Stimulated activated CD8-positive, alpha-beta memory T cell treated with anti-CD3 and anti-CD28 coated beads, Interleukin-7, amount 100 ng/mL, for 4 hours (primary cell): ENCODE measurements around the gene TOMM7.
"Not testable (repeated sequence)": the region's sequence is repeated elsewhere in the genome, so short reads cannot be mapped to it uniquely, and the experiment has no call there.

ENCODE experiments used
- DNase-seq, 2 donors: peaks; one replicate each; pipeline ENCODE4 v3.0.0-alpha.2; 2020; ENCODE audit warnings: low read depth in 2 of 2

TOMM7 gene

DNA sequence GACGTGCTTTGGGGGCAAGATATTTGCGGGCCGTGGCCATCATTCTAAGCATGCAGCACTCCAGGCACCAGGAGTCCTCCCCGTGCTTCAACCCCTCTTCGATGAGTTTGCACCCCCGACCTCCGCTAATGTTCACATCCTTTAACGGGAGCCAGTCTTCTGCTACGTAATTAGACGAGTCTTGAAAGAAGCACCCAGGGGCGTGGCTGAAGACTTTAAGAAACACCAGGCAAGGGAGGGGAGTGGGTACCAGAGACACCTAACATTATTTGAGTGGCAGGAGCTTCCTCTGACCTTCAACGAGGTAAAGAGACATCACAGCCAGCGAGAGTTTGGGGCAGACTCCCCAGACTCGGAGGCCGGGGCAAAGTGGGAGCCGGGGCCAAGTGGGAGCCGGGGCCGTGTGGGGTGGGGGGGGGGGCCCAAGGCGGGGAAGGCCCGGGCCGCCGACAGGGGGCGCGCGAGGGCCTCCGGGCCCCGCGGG lies 31.1 kb upstream of the TOMM7 start:
- peak; percentile 38 to 42 for DNase-seq

GRCh38 chr7:22853138-22853537 lies 30.5 kb upstream of the TOMM7 start:
- no peak for DNase-seq

DNA sequence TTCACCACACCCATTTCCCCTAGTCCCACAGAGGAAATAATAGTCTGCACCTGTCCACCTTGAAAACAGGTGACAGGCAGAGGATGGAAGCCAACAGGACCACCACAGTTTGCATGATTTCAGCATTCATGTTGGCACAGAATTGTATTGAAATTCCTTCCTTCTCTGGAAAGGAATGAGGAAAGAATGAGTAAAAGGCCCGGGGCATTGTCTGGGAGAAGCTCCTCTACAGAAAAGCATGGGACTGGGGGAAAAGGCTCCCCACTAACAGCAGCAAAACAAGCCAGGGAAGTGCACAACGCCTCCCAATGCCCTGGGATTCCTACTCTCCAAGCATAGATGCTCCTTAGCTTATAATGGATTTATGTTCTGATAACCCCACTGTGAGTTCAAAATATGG lies 28.5 kb upstream of the TOMM7 start:
- DNase-seq, result no peak

- not testable (repeated sequence) for DNase-seq
Measured at GRCh38 chr7:22850394-22850793, 27.7 kb upstream of the TOMM7 start.

GRCh38 chr7:22849662-22850061 lies 27.0 kb upstream of the TOMM7 start:
- no peak for DNase-seq

- DNase-seq, result no peak
Measured at GRCh38 chr7:22849172-22849571, 26.5 kb upstream of the TOMM7 start.

- DNase-seq, result no peak
Measured at GRCh38 chr7:22846961-22847360, 24.3 kb upstream of the TOMM7 start.

- no peak for DNase-seq
Measured at GRCh38 chr7:22845221-22845834, 22.7 kb upstream of the TOMM7 start.

DNA sequence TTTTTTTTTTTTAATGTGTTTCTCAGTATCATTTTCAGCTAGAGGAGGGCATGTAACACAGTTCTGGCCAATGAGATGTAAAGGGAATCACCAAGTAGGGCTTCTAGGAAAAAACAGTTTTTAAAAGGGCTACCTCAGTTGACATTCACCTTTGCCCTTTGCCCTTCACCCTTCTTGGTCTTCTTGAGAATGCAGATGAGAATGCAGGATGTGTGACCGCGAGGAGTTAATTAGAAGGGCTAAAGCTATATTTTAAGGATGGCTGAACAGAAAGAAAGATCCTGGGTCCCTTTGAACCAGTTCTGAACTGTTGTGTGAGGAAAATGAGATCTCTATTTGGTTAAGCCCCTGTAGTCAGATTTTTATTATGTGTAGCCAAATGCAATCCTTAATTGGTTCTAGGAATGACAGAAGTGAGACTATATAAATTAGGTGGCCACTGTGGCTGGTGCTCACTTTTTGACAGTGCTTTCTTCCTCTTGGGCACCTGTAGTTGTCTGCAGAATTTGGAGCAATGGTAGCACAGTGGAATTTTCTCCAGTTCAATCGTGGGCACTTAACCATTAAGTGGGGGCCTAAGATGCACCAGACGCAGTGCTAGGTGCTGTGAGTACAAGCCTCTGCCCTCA lies 21.1 kb upstream of the TOMM7 start:
- DNase-seq, result no peak

DNA sequence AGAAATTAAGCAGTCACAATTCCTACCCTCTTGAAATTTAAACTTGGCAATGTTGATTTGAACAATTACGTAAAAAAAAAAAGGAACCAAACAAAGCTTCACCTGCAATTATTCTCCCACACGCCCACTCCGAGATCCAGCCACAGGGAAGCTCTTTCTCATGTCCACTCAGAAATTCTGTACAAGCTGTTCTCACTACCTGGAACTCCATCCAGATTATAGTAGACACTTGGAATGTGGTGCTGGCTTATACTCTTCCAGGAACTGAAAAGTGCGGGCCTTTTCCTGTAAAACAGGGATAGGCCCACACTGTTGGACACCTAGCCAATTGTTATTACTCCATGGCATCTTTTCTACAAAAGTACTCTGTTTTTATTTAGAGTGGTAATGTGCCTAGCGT lies 20.3 kb upstream of the TOMM7 start:
- DNase-seq, result no peak

DNA sequence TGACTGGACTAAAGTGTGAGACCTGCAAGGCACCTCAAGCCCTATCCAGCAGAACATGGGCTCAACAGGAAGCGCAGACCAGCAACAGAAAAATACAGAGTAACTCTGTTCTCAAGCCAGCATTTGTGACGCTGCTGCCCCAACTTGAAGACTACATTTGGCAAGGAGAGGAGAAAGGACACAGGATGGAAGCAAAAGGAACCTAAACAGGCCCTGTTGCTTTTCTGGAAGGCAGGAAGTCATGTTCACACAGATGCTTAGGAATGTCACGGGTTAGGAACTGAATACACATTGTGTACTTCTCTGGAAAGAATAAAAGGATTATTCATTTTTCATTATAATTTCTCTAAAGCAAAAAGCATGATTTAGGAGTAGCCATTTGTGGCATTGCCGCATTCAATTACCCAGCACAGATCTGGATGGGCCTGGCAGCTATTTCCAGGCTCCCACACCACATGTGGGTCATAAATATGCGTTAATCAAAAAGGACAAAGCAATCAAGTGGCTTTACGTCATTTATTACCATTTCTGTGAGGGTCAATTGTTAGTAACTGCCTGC lies 19.8 kb upstream of the TOMM7 start:
- DNase-seq, result no peak

- no peak for DNase-seq
Measured at GRCh38 chr7:22841954-22842353, 19.3 kb upstream of the TOMM7 start.

GRCh38 chr7:22837308-22837707 lies 14.7 kb upstream of the TOMM7 start:
- DNase-seq, result no peak

DNA sequence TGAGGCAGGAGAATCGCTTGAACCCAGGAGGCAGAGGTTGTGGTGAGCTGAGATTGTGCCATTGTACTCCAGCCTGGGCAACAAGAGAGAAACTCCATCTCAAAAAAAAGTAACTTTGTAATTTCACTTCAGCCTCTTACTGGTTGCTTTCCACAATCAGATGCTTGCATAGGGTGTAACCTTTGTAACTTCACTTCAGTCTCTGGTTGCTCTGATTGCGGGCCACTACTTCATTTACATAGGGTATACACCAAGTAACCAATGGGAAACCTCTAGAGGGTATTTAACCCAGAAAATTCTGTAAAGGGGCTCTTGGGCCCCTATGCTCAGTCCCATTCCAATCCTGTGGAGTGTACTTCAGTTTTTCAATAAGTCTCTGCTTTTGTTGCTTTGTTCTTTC lies 13.9 kb upstream of the TOMM7 start:
- DNase-seq, result not testable (repeated sequence)

- DNase-seq, result no peak
Measured at GRCh38 chr7:22833957-22834356, 11.3 kb upstream of the TOMM7 start.

DNA sequence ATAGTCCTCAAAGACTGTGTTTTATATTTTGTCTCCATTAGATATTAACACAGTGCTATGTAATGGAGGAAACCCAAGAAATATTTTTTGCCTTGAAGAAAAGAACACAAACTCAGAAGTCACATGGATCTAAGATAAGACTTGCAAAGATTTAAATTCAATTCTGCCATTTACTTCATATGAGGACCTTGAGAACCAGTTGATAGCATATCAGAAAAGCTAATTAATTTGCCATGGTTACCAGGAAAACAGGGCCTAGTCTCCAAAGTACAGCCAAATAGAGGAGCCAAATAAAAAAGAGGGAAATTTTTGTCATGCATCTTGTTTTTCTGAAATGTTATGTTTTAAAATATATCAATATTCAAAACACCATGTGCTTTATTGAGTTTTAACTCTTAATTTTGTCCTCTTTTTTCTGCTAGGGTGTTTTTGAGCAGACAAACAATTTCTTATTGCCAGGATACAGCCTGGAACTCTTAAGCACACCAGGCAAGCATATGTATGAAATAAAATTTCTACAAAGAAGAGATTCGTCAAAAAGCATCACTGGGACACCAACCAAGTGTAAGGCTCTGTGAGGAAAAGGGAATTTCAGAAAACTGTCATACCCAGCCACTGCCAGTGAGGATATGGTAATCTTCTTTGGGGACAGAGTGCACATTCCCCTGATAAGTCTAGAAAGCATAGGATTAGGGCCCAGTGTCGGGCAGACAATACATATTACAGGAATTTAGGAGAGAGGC lies 10.6 kb upstream of the TOMM7 start:
- no peak for DNase-seq

DNA sequence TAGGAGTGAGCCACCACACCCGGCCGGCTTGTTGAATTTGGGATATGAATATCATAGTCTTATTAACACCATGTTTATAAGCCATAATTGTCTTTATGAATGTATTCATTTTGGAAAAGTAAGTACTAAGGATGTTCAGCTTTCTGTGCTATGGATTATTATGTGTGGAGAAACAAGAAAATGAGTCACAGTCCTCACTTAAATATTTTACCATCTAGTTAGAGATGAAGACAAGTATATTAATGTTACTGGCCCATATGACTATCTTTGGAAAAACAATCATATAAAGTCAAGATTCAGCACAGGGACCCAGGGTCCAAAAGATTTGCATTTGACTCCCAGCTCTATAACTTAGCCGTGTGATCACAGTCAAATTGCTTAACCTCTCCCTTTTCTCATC lies 9.8 kb upstream of the TOMM7 start:
- no peak for DNase-seq

GRCh38 chr7:22831602-22832305 lies 9.1 kb upstream of the TOMM7 start:
- DNase-seq, result no peak

GRCh38 chr7:22827563-22827962 lies 4.9 kb upstream of the TOMM7 start:
- no peak for DNase-seq

- DNase-seq, result no peak
Measured at GRCh38 chr7:22826593-22826992, 3.9 kb upstream of the TOMM7 start.

- no peak for DNase-seq
Measured at GRCh38 chr7:22824760-22825159, 2.1 kb upstream of the TOMM7 start.

GRCh38 chr7:22823142-22823497 lies 471 bp upstream of the TOMM7 start:
- DNase-seq, result no peak
